ENCODE results near the gene SPRING1. TPM values are rescaled to one million over a fixed set of nuclear protein-coding genes. Genes with fewer than 3 reads are reported as not detected.

The SPRING1 gene
- 10 to 100 TPM; 24.0 to 29.6 TPM for total RNA-seq

GRCh38 chr12:116737774-116738657 lies at the start of gene SPRING1, which contains the start of gene RNFT2:
SPRING1 (minus strand) TSS chr12:116738069; CDS start chr12:116737900, 169 bp downstream.
RNFT2 (plus strand) TSS chr12:116738315; CDS start chr12:116740498, 2,183 bp downstream.
- Mint-ChIP-seq H3K27ac (peak within 1 kb of the TSS; percentile 68), H3K36me3 (ENCODE audit: low read depth) (peaks cover 18% of the 10 kb centered on the region), H3K4me3 (peak within 1 kb of the TSS; percentile 84), H3K4me1 (peaks cover 37% of the 10 kb centered on the region), H3K9me3 (no peaks in the 10 kb centered on the region), H3K27me3 (no peaks in the 10 kb centered on the region)
- DNase-seq: peak; percentile 99
- ChIA-PET POLR2A (interaction anchor here (0.7 kb wide), 1 partner anchor 225 kb away, joined by 3 read pairs; no protein-coding TSS in a partner anchor), CTCF (no interaction called here)

- H3K27ac Mint-ChIP-seq: no peak overlapping the region
- POLR2A ChIA-PET: no interaction called here
- no peak for DNase-seq
- no peaks in the 10 kb centered on the region for H3K4me1 Mint-ChIP-seq
- H3K36me3 Mint-ChIP-seq (ENCODE audit: low read depth): peaks cover 10% of the 10 kb centered on the region
- H3K9me3 Mint-ChIP-seq: no peaks in the 10 kb centered on the region
- no peaks in the 10 kb centered on the region for H3K27me3 Mint-ChIP-seq
- H3K4me3 Mint-ChIP-seq: no peak overlapping the region
- CTCF ChIA-PET: interaction anchor here (0.6 kb wide), 1 partner anchor 93 kb away, joined by 4 read pairs; no protein-coding TSS in a partner anchor
Measured at GRCh38 chr12:116784238-116784612, 46.4 kb upstream of the SPRING1 start.

- H3K27ac Mint-ChIP-seq: no peak overlapping the region
- ChIA-PET CTCF (interaction anchor here (0.6 kb wide), 1 partner anchor 93 kb away, joined by 4 read pairs; no protein-coding TSS in a partner anchor), POLR2A (no interaction called here)
- no peaks in the 10 kb centered on the region for H3K9me3 Mint-ChIP-seq
- DNase-seq: no peak
- H3K27me3 Mint-ChIP-seq: no peaks in the 10 kb centered on the region
- no peaks in the 10 kb centered on the region for H3K4me1 Mint-ChIP-seq
- peaks cover 10% of the 10 kb centered on the region for H3K36me3 Mint-ChIP-seq (ENCODE audit: low read depth)
- H3K4me3 Mint-ChIP-seq: no peak overlapping the region
Measured at GRCh38 chr12:116783525-116784237, 45.8 kb upstream of the SPRING1 start.

GRCh38 chr12:116780942-116781341 lies 43.1 kb upstream of the SPRING1 start:
- H3K27me3 Mint-ChIP-seq: no peaks in the 10 kb centered on the region
- H3K36me3 Mint-ChIP-seq (ENCODE audit: low read depth): peaks cover 10% of the 10 kb centered on the region
- ChIA-PET CTCF (no interaction called here), POLR2A (no interaction called here)
- H3K4me1 Mint-ChIP-seq: no peaks in the 10 kb centered on the region
- H3K4me3 Mint-ChIP-seq: no peak overlapping the region
- H3K9me3 Mint-ChIP-seq: no peaks in the 10 kb centered on the region
- H3K27ac Mint-ChIP-seq: no peak overlapping the region
- DNase-seq: no peak

- ChIA-PET CTCF (no interaction called here), POLR2A (no interaction called here)
- Mint-ChIP-seq H3K27me3 (no peaks in the 10 kb centered on the region), H3K9me3 (no peaks in the 10 kb centered on the region), H3K27ac (no peak overlapping the region), H3K36me3 (ENCODE audit: low read depth) (peaks cover 5% of the 10 kb centered on the region), H3K4me1 (no peaks in the 10 kb centered on the region), H3K4me3 (no peak overlapping the region)
- no peak for DNase-seq
Measured at GRCh38 chr12:116779597-116779996, 41.7 kb upstream of the SPRING1 start.

- Mint-ChIP-seq H3K4me3 (no peak overlapping the region), H3K36me3 (ENCODE audit: low read depth) (no peaks in the 10 kb centered on the region), H3K27ac (no peak overlapping the region), H3K27me3 (no peaks in the 10 kb centered on the region), H3K9me3 (no peaks in the 10 kb centered on the region), H3K4me1 (no peaks in the 10 kb centered on the region)
- ChIA-PET CTCF (no interaction called here), POLR2A (no interaction called here)
- DNase-seq: no peak
Measured at GRCh38 chr12:116777245-116777644, 39.4 kb upstream of the SPRING1 start.

GRCh38 chr12:116774020-116774419 lies 36.2 kb upstream of the SPRING1 start:
- no peaks in the 10 kb centered on the region for H3K4me1 Mint-ChIP-seq
- no peak overlapping the region for H3K27ac Mint-ChIP-seq
- CTCF ChIA-PET: no interaction called here
- no peaks in the 10 kb centered on the region for H3K36me3 Mint-ChIP-seq (ENCODE audit: low read depth)
- POLR2A ChIA-PET: no interaction called here
- no peak overlapping the region for H3K4me3 Mint-ChIP-seq
- no peaks in the 10 kb centered on the region for H3K27me3 Mint-ChIP-seq
- no peak for DNase-seq
- H3K9me3 Mint-ChIP-seq: no peaks in the 10 kb centered on the region

GRCh38 chr12:116773276-116773731 lies 35.4 kb upstream of the SPRING1 start:
- DNase-seq: no peak
- POLR2A ChIA-PET: no interaction called here
- CTCF ChIA-PET: no interaction called here

GRCh38 chr12:116771651-116772050 lies 33.8 kb upstream of the SPRING1 start:
- no peaks in the 10 kb centered on the region for H3K27me3 Mint-ChIP-seq
- CTCF ChIA-PET: no interaction called here
- H3K9me3 Mint-ChIP-seq: no peaks in the 10 kb centered on the region
- H3K4me3 Mint-ChIP-seq: no peak overlapping the region
- POLR2A ChIA-PET: no interaction called here
- H3K36me3 Mint-ChIP-seq (ENCODE audit: low read depth): no peaks in the 10 kb centered on the region
- no peaks in the 10 kb centered on the region for H3K4me1 Mint-ChIP-seq
- no peak for DNase-seq
- H3K27ac Mint-ChIP-seq: no peak overlapping the region

More at GRCh38 chr12:116773276-116773731, 35.4 kb upstream of the SPRING1 start:
- no peak overlapping the region for H3K4me3 Mint-ChIP-seq
- no peaks in the 10 kb centered on the region for H3K9me3 Mint-ChIP-seq
- H3K27me3 Mint-ChIP-seq: no peaks in the 10 kb centered on the region
- no peaks in the 10 kb centered on the region for H3K36me3 Mint-ChIP-seq (ENCODE audit: low read depth)
- H3K27ac Mint-ChIP-seq: no peak overlapping the region
- no peaks in the 10 kb centered on the region for H3K4me1 Mint-ChIP-seq

GRCh38 chr12:116766746-116767145 lies 28.9 kb upstream of the SPRING1 start:
- H3K36me3 Mint-ChIP-seq (ENCODE audit: low read depth): no peaks in the 10 kb centered on the region
- no peaks in the 10 kb centered on the region for H3K4me1 Mint-ChIP-seq
- CTCF ChIA-PET: interaction anchor here (1.9 kb wide), 1 partner anchor 96 kb away, joined by 4 read pairs; no protein-coding TSS in a partner anchor
- POLR2A ChIA-PET: no interaction called here
- H3K27ac Mint-ChIP-seq: no peak overlapping the region
- no peaks in the 10 kb centered on the region for H3K9me3 Mint-ChIP-seq
- H3K27me3 Mint-ChIP-seq: no peaks in the 10 kb centered on the region
- H3K4me3 Mint-ChIP-seq: no peak overlapping the region
- no peak for DNase-seq

GRCh38 chr12:116766285-116766684 lies 28.4 kb upstream of the SPRING1 start:
- Mint-ChIP-seq H3K4me1 (no peaks in the 10 kb centered on the region), H3K9me3 (no peaks in the 10 kb centered on the region), H3K27ac (no peak overlapping the region), H3K27me3 (no peaks in the 10 kb centered on the region), H3K4me3 (no peak overlapping the region), H3K36me3 (ENCODE audit: low read depth) (no peaks in the 10 kb centered on the region)
- CTCF ChIA-PET: interaction anchor here (1.9 kb wide), 1 partner anchor 97 kb away, joined by 4 read pairs; no protein-coding TSS in a partner anchor
- POLR2A ChIA-PET: no interaction called here
- DNase-seq: no peak

GRCh38 chr12:116765271-116765670 lies 27.4 kb upstream of the SPRING1 start:
- DNase-seq: no peak
- Mint-ChIP-seq H3K4me3 (no peak overlapping the region), H3K27me3 (no peaks in the 10 kb centered on the region), H3K9me3 (no peaks in the 10 kb centered on the region), H3K4me1 (peaks cover 2% of the 10 kb centered on the region), H3K36me3 (ENCODE audit: low read depth) (peaks cover 5% of the 10 kb centered on the region), H3K27ac (no peak overlapping the region)
- CTCF ChIA-PET: interaction anchor here (1.9 kb wide), 1 partner anchor 98 kb away, joined by 4 read pairs; no protein-coding TSS in a partner anchor
- POLR2A ChIA-PET: no interaction called here

GRCh38 chr12:116761499-116761898 lies 23.6 kb upstream of the SPRING1 start:
- ChIA-PET POLR2A (no interaction called here), CTCF (no interaction called here)
- peaks cover 29% of the 10 kb centered on the region for H3K36me3 Mint-ChIP-seq (ENCODE audit: low read depth)
- no peak overlapping the region for H3K27ac Mint-ChIP-seq
- peaks cover 26% of the 10 kb centered on the region for H3K4me1 Mint-ChIP-seq
- no peaks in the 10 kb centered on the region for H3K9me3 Mint-ChIP-seq
- H3K4me3 Mint-ChIP-seq: no peak overlapping the region
- no peak for DNase-seq
- no peaks in the 10 kb centered on the region for H3K27me3 Mint-ChIP-seq
